Natural killer cell (primary cell): Measurements from ENCODE around the gene PRR5. TPM values are rescaled to one million over a fixed set of nuclear protein-coding genes. Genes with fewer than 3 reads are reported as not detected.

Source experiments
- ATAC-seq, 3 donors: fragments of 150-1000 bp in 2 of 3; fragments of 200-7000 bp in 1 of 3; cut with Tn5 transposase; 1 replicate in 1 of 3; 2 replicates in 2 of 3; pipeline ENCODE4 v1.10.0; 2021; ENCODE audit warnings: mild to moderate bottlenecking in 2 of 3, moderate library complexity in 2 of 3
- DNase-seq, 2 donors: peaks; one replicate each; pipeline versions ENCODE4 v3.0.0 to v3.0.0-alpha.2; 2013 to 2021; ENCODE audit warnings: mixed read lengths in 1 of 2
- H3K27ac ChIP-seq: one replicate; pipeline ENCODE4 v1.5.1; 2013; ENCODE audit warnings: mild to moderate bottlenecking, low read length
- H3K27me3 ChIP-seq: one replicate; pipeline ENCODE4 v1.6.1; 2013; ENCODE audit warnings: low read length; ENCODE audit not compliant: control insufficient read depth, insufficient read depth
- H3K36me3 ChIP-seq: one replicate; pipeline ENCODE4 v1.6.1; 2013; ENCODE audit warnings: low read length; ENCODE audit not compliant: control insufficient read depth, insufficient read depth
- H3K4me1 ChIP-seq: one replicate; pipeline ENCODE4 v1.6.1; 2013; ENCODE audit warnings: low read length; ENCODE audit not compliant: control insufficient read depth, insufficient read depth
- H3K4me3 ChIP-seq: one replicate; pipeline ENCODE4 v1.5.1; 2013; ENCODE audit warnings: low read length
- H3K9me3 ChIP-seq: one replicate; pipeline ENCODE4 v1.6.1; 2013; ENCODE audit warnings: low read length; ENCODE audit not compliant: control insufficient read depth, insufficient read depth
- H3K27ac Mint-ChIP-seq, 2 donors: one replicate each; pipeline ENCODE4 v1.8.0; 2022; ENCODE audit warnings: mild to moderate bottlenecking in 2 of 2, mixed read lengths in 2 of 2, moderate library complexity in 1 of 2
- H3K27me3 Mint-ChIP-seq, 2 donors: one replicate each; pipeline ENCODE4 v1.8.0; 2022; ENCODE audit warnings: low read depth in 2 of 2, mixed read lengths in 2 of 2
- H3K36me3 Mint-ChIP-seq: one replicate; pipeline ENCODE4 v1.8.0; 2022; ENCODE audit warnings: mixed read lengths
- H3K4me1 Mint-ChIP-seq, 2 donors: one replicate each; pipeline ENCODE4 v1.8.0; 2022; ENCODE audit warnings: mixed read lengths in 2 of 2
- H3K4me3 Mint-ChIP-seq: one replicate; pipeline ENCODE4 v1.8.0; 2022; ENCODE audit warnings: mild to moderate bottlenecking, moderate library complexity, mixed read lengths
- H3K9me3 Mint-ChIP-seq, 2 donors: one replicate each; pipeline ENCODE4 v1.8.0; 2022; ENCODE audit warnings: mixed read lengths in 2 of 2
- CTCF ChIP-seq: fragments of 200-600 bp; IDR thresholded peaks from one replicate; pipeline ENCODE4 v1.8.0; 2022; ENCODE audit warnings: antibody characterized with exemption
- WGBS: methylation state at CpG from one replicate; pipeline ENCODE4 v1.1.7; 2013; ENCODE audit warnings: missing lambda C conversion rate; ENCODE audit not compliant: insufficient coverage; 5-methylcytosine and 5-hydroxymethylcytosine counted together
- intact Hi-C: fragments of 100-400 bp; cut with micrococcal nuclease; formaldehyde crosslinking; loops from one replicate; pipeline ENCODE4 v1.14.2; 2022
- total RNA-seq, 4 donors: library from RNA; stranded (reverse); fragments of 120-200 nt in 1 of 4; gene quantifications; one replicate each; pipeline versions ENCODE4 v1.2.3 to v1.2.4, GENCODE V29; 2013 to 2022

PRR5 gene
- total RNA-seq, 3 donors from 2014 or later (not counting 1 experiment from before 2014, with no cell fraction given): 92.6 to 133 (median 93.4) TPM

GRCh38 chr22:44706488-44706887, 4.5 kb downstream of the PRR5 start:
- H3K4me3 Mint-ChIP-seq: no peak overlapping the region
- Histone ChIP-seq H3K36me3 (peaks cover 6% of the 10 kb centered on the region), H3K4me1 (peaks cover 85% of the 10 kb centered on the region), H3K4me3 (no peak overlapping the region), H3K27me3 (no peaks in the 10 kb centered on the region), H3K27ac (no peak overlapping the region), H3K9me3 (no peaks in the 10 kb centered on the region)
- no peak for TF ChIP-seq CTCF
- no peak for DNase-seq
- ATAC-seq: no peak
- intact Hi-C loops: no loop called here
- WGBS: 83% methylated on average over 6 of the region's 8 CpGs
- peaks cover 49 to 77% of the 10 kb centered on the region in 2 donors for H3K4me1 Mint-ChIP-seq
- no peaks in the 10 kb centered on the region for H3K36me3 Mint-ChIP-seq
- H3K9me3 Mint-ChIP-seq: no peaks in the 10 kb centered on the region
- H3K27ac Mint-ChIP-seq: no peak overlapping the region
- H3K27me3 Mint-ChIP-seq: no peaks in the 10 kb centered on the region

GRCh38 chr22:44707178-44707577, 5.2 kb downstream of the PRR5 start:
- ATAC-seq (no peak), DNase-seq (no peak)
- H3K9me3 Mint-ChIP-seq: no peaks in the 10 kb centered on the region
- no peaks in the 10 kb centered on the region for H3K27me3 Mint-ChIP-seq
- 90% methylated on average over 10 of the region's 10 CpGs for WGBS
- Histone ChIP-seq H3K4me1 (peaks cover 89% of the 10 kb centered on the region), H3K4me3 (no peak overlapping the region), H3K9me3 (no peaks in the 10 kb centered on the region), H3K27me3 (no peaks in the 10 kb centered on the region), H3K36me3 (peaks cover 6% of the 10 kb centered on the region), H3K27ac (peak overlapping the region; percentile 23)
- no peak overlapping the region for H3K4me3 Mint-ChIP-seq
- peaks cover 50 to 80% of the 10 kb centered on the region in 2 donors for H3K4me1 Mint-ChIP-seq
- H3K36me3 Mint-ChIP-seq: no peaks in the 10 kb centered on the region
- intact Hi-C loops: no loop called here
- TF ChIP-seq CTCF: no peak
- no peak overlapping the region for H3K27ac Mint-ChIP-seq

GRCh38 chr22:44707752-44708151, 5.7 kb downstream of the PRR5 start:
- H3K4me1 ChIP-seq: peaks cover 94% of the 10 kb centered on the region
- Mint-ChIP-seq H3K36me3 (no peaks in the 10 kb centered on the region), H3K27me3 (no peaks in the 10 kb centered on the region), H3K4me3 (peak overlapping the region; percentile 3), H3K9me3 (no peaks in the 10 kb centered on the region), H3K27ac (peak overlapping the region in 1 of 2 donors; percentile 41), H3K4me1 (peaks cover 56 to 85% of the 10 kb centered on the region in 2 donors)
- H3K4me3 ChIP-seq: no peak overlapping the region
- 93% methylated on average over 11 of the region's 11 CpGs for WGBS
- ATAC-seq: no peak
- peaks cover 6% of the 10 kb centered on the region for H3K36me3 ChIP-seq
- no peak for TF ChIP-seq CTCF
- intact Hi-C loops: no loop called here
- H3K27me3 ChIP-seq: no peaks in the 10 kb centered on the region
- peak overlapping the region; percentile 1 for H3K27ac ChIP-seq
- no peak for DNase-seq
- H3K9me3 ChIP-seq: no peaks in the 10 kb centered on the region

GRCh38 chr22:44709881-44710392, 7.9 kb downstream of the PRR5 start:
- peak overlapping the region; percentile 79 for H3K4me3 Mint-ChIP-seq

More at GRCh38 chr22:44709881-44710392, 7.9 kb downstream of the PRR5 start:
- WGBS: 52% methylated on average over 12 of the region's 12 CpGs
- Histone ChIP-seq H3K36me3 (peaks cover 8% of the 10 kb centered on the region), H3K4me3 (peak overlapping the region; percentile 29), H3K4me1 (peaks cover 94% of the 10 kb centered on the region), H3K27ac (peak overlapping the region; percentile 88), H3K9me3 (no peaks in the 10 kb centered on the region), H3K27me3 (no peaks in the 10 kb centered on the region)
- H3K27me3 Mint-ChIP-seq: no peaks in the 10 kb centered on the region
- no peaks in the 10 kb centered on the region for H3K36me3 Mint-ChIP-seq
- intact Hi-C loops: no loop called here
- H3K9me3 Mint-ChIP-seq: no peaks in the 10 kb centered on the region
- no peak for TF ChIP-seq CTCF
- H3K4me1 Mint-ChIP-seq: peaks cover 46 to 82% of the 10 kb centered on the region in 2 donors
- H3K27ac Mint-ChIP-seq: peak overlapping the region; percentile 84 to 91
- DNase-seq (peak; percentile 62 to 67), ATAC-seq (peak; percentile 57 to 84 (median 67))
